ENCODE data around the gene NLRP6.

The NLRP6 gene

GRCh38 chr11:281486-282161 lies 3.4 kb downstream of the NLRP6 start:
- DNase-seq (ENCODE audit: low read depth in 3 of 3, low spot score in 1 of 3): no peak

GRCh38 chr11:282171-282570 lies 4.0 kb downstream of the NLRP6 start:
- DNase-seq (ENCODE audit: low read depth in 3 of 3, low spot score in 1 of 3): no peak

GRCh38 chr11:282630-283360 lies 4.6 kb downstream of the NLRP6 start:
- DNase-seq (ENCODE audit: low read depth in 3 of 3, low spot score in 1 of 3): no peak

GRCh38 chr11:283405-284104 lies 5.3 kb downstream of the NLRP6 start:
- DNase-seq (ENCODE audit: low read depth in 3 of 3, low spot score in 1 of 3): no peak

- no peak for DNase-seq (ENCODE audit: low read depth in 3 of 3, low spot score in 1 of 3)
These were observed 6.2 kb downstream of the NLRP6 start for GRCh38 chr11:284105-285020.

GRCh38 chr11:285021-285893 lies 7.0 kb downstream of the NLRP6 start:
- no peak for DNase-seq (ENCODE audit: low read depth in 3 of 3, low spot score in 1 of 3)

- DNase-seq (ENCODE audit: low read depth in 3 of 3, low spot score in 1 of 3): no peak
These were observed 7.7 kb downstream of the NLRP6 start for GRCh38 chr11:285894-286220.

GRCh38 chr11:286977-287820 lies 9.0 kb downstream of the NLRP6 start:
- DNase-seq (ENCODE audit: low read depth in 3 of 3, low spot score in 1 of 3): peak in 1 of 3 donors; percentile 64

- DNase-seq (ENCODE audit: low read depth in 3 of 3, low spot score in 1 of 3): peak in 1 of 3 donors; percentile 57
These were observed 9.7 kb downstream of the NLRP6 start for GRCh38 chr11:287821-288477.

- no peak for DNase-seq (ENCODE audit: low read depth in 3 of 3, low spot score in 1 of 3)
These were observed 10.5 kb downstream of the NLRP6 start, which contains the start of gene PGGHG for GRCh38 chr11:288478-289397. PGGHG (plus strand) TSS chr11:289126; CDS start chr11:289817, 691 bp downstream.

GRCh38 chr11:289398-289711 lies 11.1 kb downstream of the NLRP6 start:
- no peak for DNase-seq (ENCODE audit: low read depth in 3 of 3, low spot score in 1 of 3)

GRCh38 chr11:289712-290620 lies 11.8 kb downstream of the NLRP6 start:
- no peak for DNase-seq (ENCODE audit: low read depth in 3 of 3, low spot score in 1 of 3)

- no peak for DNase-seq (ENCODE audit: low read depth in 3 of 3, low spot score in 1 of 3)
These were observed 12.5 kb downstream of the NLRP6 start for GRCh38 chr11:290621-291231.

GRCh38 chr11:291281-292210 lies 13.3 kb downstream of the NLRP6 start:
- no peak for DNase-seq (ENCODE audit: low read depth in 3 of 3, low spot score in 1 of 3)

Measured in stimulated activated CD4-positive, alpha-beta T cell treated with anti-CD3 and anti-CD28 coated beads, TNF-alpha, amount 100 ng/mL, for 1 hour (primary cell).